Sigmoid colon (tissue), 7 donors: Measurements from ENCODE around the gene PSMA6. TPM values are rescaled to one million over a fixed set of nuclear protein-coding genes. Genes with fewer than 3 reads are reported as not detected.
"Not testable (repeated sequence)": the region's sequence is repeated elsewhere in the genome, so short reads cannot be mapped to it uniquely, and the experiment has no call there.

Experiments used
- DNase-seq: peaks from one replicate; pipeline ENCODE4 v3.0.0-alpha.2; 2019
- H3K27ac ChIP-seq, 4 donors: fragments of 200-600 bp; sonication (generic); one replicate each; pipeline ENCODE4 v1.5.1; 2016 to 2019; ENCODE audit warnings: mild to moderate bottlenecking in 1 of 4
- H3K27me3 ChIP-seq, 3 donors: fragments of 200-600 bp; sonication (generic); one replicate each; pipeline ENCODE4 v1.5.1; 2019; ENCODE audit warnings: mild to moderate bottlenecking in 1 of 3
- H3K36me3 ChIP-seq, 4 donors: fragments of 200-600 bp; sonication (generic); one replicate each; pipeline ENCODE4 v1.5.1; 2016 to 2019
- H3K4me1 ChIP-seq, 4 donors: fragments of 200-600 bp; sonication (generic); one replicate each; pipeline ENCODE4 v1.5.1; 2017 to 2019
- H3K4me3 ChIP-seq, 4 donors: fragments of 200-600 bp; sonication (generic); one replicate each; pipeline ENCODE4 v1.5.1; 2017 to 2019; ENCODE audit warnings: mild to moderate bottlenecking in 2 of 4, moderate library complexity in 1 of 4
- H3K9me3 ChIP-seq, 4 donors: fragments of 200-600 bp in 3 of 4; sonication (generic) in 3 of 4; one replicate each; pipeline versions ENCODE4 v1.5.1 to v1.6.1; 2013 to 2019
- EP300 ChIP-seq, 4 donors: sonication (generic); formaldehyde crosslinking; IDR thresholded peaks; one replicate each; pipeline ENCODE4 v1.6.1; 2017; ENCODE audit warnings: antibody characterized with exemption in 4 of 4
- POLR2A ChIP-seq, 2 donors: fragments of 450-650 bp; IDR thresholded peaks; one replicate each; pipeline ENCODE4 v1.6.1; 2016; ENCODE audit warnings: antibody characterized with exemption in 2 of 2, mild to moderate bottlenecking in 2 of 2, moderate library complexity in 2 of 2
- POLR2AphosphoS5 ChIP-seq, 4 donors: sonication (generic); formaldehyde crosslinking; IDR thresholded peaks; one replicate each; pipeline ENCODE4 v1.6.1; 2017; ENCODE audit warnings: antibody characterized with exemption in 4 of 4
- WGBS, 2 donors: extraction: QIAGEN DNeasy Blood & Tissue Kit; methylation state at CpG; one replicate each; pipeline ENCODE4 v1.1.7; 2013; 5-methylcytosine and 5-hydroxymethylcytosine counted together
- intact Hi-C: fragments of 100-400 bp; cut with DNase I; formaldehyde crosslinking; loops from one replicate; pipeline ENCODE4 v1.15.1; 2023
- polyA plus RNA-seq, 3 donors: library from polyadenylated mRNA; stranded (reverse); fragments of 200-250 nt; gene quantifications; one replicate each; pipeline ENCODE4 v1.2.3, GENCODE V29; 2013
- total RNA-seq, 4 donors: library from RNA; depleted of rRNA; stranded (reverse); fragments of >200 nt; gene quantifications; one replicate each; pipeline ENCODE4 v1.1.0, GENCODE V29; 2016
- TF ChIP-seq, protein P1 (sequence below), 4 experiments: fragments of 450-650 bp in 3 of 4; fragments of 200-600 bp in 1 of 4; IDR thresholded peaks; one replicate each; pipeline ENCODE4 v1.5.1; 2016 to 2019; ENCODE audit warnings: antibody characterized with exemption in 4 of 4, mild to moderate bottlenecking in 3 of 4, moderate library complexity in 2 of 4
- donor health status: healthy with polysubstance abuse.
- donor health status: Bipolar disorder and iron deficiency.
- donor health status: healthy.

The PSMA6 gene
- total and polyA plus RNA-seq, 7 donors, result 104 to 344 (median 203) TPM

DNA sequence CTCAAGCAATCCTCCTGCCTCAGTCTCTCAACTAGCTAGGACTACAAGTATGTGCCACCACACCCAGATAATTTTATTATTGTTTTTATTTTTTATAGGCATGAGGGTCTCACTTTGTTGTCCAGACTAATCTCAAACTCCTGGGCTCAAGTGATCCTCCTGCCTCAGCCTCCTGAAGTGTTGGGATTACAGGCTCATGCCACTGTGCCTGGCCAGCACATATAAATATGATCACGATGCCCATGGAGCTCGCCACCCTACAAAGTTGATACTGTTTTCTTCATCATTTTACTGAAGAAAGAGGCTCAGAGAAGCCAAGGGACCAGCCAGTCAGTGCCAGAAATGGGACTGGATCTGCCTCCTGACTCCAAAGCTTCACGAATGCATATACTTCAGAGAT, 59.3 kb downstream of the PSMA6 start:
- Histone ChIP-seq H3K27me3 (no peaks in the 10 kb centered on the region), H3K4me3 (no peak overlapping the region), H3K4me1 (no peaks in the 10 kb centered on the region), H3K9me3 (no peaks in the 10 kb centered on the region), H3K27ac (no peak overlapping the region), H3K36me3 (no peaks in the 10 kb centered on the region)
- TF ChIP-seq EP300 (IDR thresholded peaks at IDR 0.05) (no peak), POLR2A (IDR thresholded peaks at IDR 0.05) (no peak), POLR2AphosphoS5 (IDR thresholded peaks at IDR 0.05) (no peak)
- TF ChIP-seq, protein P1, sequence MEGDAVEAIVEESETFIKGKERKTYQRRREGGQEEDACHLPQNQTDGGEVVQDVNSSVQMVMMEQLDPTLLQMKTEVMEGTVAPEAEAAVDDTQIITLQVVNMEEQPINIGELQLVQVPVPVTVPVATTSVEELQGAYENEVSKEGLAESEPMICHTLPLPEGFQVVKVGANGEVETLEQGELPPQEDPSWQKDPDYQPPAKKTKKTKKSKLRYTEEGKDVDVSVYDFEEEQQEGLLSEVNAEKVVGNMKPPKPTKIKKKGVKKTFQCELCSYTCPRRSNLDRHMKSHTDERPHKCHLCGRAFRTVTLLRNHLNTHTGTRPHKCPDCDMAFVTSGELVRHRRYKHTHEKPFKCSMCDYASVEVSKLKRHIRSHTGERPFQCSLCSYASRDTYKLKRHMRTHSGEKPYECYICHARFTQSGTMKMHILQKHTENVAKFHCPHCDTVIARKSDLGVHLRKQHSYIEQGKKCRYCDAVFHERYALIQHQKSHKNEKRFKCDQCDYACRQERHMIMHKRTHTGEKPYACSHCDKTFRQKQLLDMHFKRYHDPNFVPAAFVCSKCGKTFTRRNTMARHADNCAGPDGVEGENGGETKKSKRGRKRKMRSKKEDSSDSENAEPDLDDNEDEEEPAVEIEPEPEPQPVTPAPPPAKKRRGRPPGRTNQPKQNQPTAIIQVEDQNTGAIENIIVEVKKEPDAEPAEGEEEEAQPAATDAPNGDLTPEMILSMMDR (IDR thresholded peaks at IDR 0.05), result no peak
- intact Hi-C loops, result no loop called here
- peak; percentile 7 for DNase-seq
- 91 to 96% methylated on average over 3 of the region's 3 CpGs for WGBS, 2 donors

DNA sequence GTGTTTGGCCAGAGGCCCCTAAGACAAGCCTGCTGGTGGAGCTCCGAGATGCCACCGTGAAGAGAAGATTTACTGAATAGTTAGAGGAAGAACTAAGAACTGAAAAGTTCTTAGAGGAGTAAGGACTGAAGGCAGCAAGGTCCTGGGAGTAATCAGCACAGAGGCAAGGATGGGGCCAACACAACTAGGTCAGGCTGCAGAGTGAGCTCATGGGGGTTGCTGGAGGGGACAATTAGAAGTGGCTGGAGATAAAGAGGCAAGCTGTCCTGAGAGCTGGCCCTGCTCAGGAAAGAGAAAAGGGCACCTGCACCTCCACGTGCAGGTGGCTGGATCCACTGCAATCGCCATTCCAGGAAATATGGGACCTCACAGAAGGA, 59.7 kb downstream of the PSMA6 start:
- Histone ChIP-seq H3K4me3 (no peak overlapping the region), H3K27me3 (no peaks in the 10 kb centered on the region), H3K9me3 (no peaks in the 10 kb centered on the region), H3K27ac (peak overlapping the region in 1 of 4 donors; percentile 25), H3K36me3 (no peaks in the 10 kb centered on the region), H3K4me1 (no peaks in the 10 kb centered on the region)
- 63 to 89% methylated on average over 4 of the region's 4 CpGs for WGBS, 2 donors
- intact Hi-C loops, result no loop called here
- TF ChIP-seq EP300 (IDR thresholded peaks at IDR 0.05) (no peak), POLR2A (IDR thresholded peaks at IDR 0.05) (no peak), POLR2AphosphoS5 (IDR thresholded peaks at IDR 0.05) (no peak)
- TF ChIP-seq, protein P1 (IDR thresholded peaks at IDR 0.05), result no peak
- DNase-seq, result no peak

DNA sequence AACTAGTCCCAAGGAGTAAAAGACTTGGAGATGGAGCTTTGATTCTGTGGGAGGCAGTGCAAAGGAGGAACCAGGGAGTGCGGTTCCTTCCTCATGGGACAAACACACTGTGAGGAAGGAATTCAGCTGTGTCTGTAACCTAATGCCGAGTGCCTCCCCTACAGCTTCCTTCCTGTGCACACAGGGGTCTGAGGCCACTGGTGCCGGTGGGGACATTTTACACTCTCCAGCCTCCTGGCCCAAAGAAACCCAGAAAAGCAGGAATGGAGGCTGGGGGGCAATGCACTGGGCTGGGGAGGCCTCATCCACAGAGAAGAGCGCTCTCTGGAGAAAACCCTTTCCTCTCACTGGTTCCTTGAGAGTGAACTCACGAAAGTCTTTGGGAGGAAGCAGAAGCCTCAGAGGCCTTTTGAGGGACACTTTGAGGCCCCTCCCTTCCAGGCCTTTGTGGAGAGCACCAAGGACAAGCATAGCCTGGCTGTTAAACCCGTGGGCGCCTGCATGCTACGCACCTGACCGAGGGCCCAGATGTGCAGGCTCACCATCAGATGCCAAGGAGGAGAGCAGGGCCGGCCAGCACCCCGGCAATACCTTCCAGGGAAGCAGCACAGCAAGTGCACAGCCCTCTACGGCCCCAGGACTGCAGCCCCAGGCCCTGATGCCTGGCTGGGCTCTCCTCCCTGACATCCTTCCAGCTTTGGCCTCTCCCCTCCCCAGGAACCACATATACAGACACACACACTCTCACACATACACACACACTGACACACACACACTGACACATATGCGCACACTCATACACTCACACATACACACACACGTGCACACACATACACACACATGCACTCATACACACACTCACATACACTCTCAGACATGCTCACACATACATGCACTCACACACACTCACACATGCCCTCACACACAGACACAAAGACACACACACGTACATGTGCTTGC, 60.4 kb downstream of the PSMA6 start:
- peak overlapping the region in 2 of 4 donors; percentile 25 to 35 for H3K27ac ChIP-seq
- no peaks in the 10 kb centered on the region for H3K4me1 ChIP-seq
- TF ChIP-seq EP300 (IDR thresholded peaks at IDR 0.05) (no peak), POLR2AphosphoS5 (IDR thresholded peaks at IDR 0.05) (peak in 1 of 4 donors; percentile 37)
- no peaks in the 10 kb centered on the region for H3K36me3 ChIP-seq
- H3K4me3 ChIP-seq, result no peak overlapping the region
- H3K27me3 ChIP-seq, result no peaks in the 10 kb centered on the region
- 70 to 87% methylated on average over 15 of the region's 15 CpGs for WGBS, 2 donors
- no peaks in the 10 kb centered on the region for H3K9me3 ChIP-seq
- peak; percentile 66 for DNase-seq
- intact Hi-C loops, result no loop called here

DNA sequence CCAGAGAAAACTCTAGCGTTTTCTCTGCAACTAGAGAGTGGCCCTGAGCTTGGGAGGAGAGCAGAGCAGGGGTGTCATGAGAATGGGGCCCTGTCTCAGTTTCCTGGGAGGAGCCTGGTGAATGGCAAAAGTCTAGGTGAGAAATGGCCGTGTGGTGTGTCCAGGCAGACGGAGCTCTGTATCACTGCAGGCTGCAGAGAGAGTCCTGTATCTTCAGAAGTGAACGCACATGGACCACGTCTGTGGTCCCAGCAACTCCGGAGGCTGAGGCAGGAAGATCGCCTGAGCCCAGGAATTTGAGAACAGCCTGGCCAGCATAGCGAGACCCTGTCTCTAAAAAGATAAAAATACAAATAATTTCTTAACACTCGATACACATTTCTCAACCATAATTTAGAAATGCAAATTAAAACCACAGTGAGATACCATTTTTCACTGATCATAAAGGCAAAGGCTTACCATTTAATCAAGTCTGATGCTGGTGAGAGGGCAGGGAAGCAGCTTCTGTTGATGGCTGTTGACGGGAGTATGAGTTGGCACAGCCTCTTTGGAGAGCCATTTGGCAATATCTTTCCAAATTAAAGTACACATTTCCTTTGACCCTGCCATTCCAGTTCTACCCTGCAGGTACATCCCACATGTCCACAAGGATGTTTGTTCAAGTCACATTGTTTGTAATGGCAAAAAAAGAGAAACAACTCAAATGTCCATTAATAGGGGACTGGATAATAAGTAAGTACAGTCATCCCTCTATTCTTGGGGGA, 61.4 kb downstream of the PSMA6 start:
- TF ChIP-seq, protein P1 (IDR thresholded peaks at IDR 0.05), result no peak
- TF ChIP-seq POLR2A (IDR thresholded peaks at IDR 0.05) (no peak), EP300 (IDR thresholded peaks at IDR 0.05) (no peak), POLR2AphosphoS5 (IDR thresholded peaks at IDR 0.05) (no peak)
- Histone ChIP-seq H3K27me3 (no peaks in the 10 kb centered on the region), H3K36me3 (no peaks in the 10 kb centered on the region), H3K9me3 (no peaks in the 10 kb centered on the region), H3K4me1 (no peaks in the 10 kb centered on the region), H3K27ac (no peak overlapping the region), H3K4me3 (no peak overlapping the region)
- DNase-seq, result no peak
- WGBS, 2 donors, result 74 to 79% methylated on average over 10 of the region's 10 CpGs
- intact Hi-C loops, result no loop called here

DNA sequence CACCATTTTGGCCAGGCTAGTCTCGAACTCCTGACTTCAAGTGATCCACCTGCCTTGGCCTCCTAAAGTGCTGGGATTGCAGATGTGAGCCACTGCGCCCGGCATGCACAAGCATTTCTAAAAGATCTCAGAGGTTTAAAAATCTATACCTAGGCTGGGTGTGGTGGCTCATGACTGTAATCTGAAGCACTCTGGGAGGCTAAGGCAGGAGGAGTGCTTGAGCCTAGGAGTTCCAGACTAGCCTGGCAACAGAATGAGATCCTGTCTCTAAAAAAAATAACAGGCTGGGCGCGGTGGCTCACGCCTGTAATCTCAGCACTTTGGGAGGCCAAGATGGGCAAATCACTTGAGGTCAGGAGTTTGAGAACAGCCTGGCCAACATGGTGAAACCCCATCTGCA, 63.1 kb downstream of the PSMA6 start:
- DNase-seq, H3K4me1 ChIP-seq, H3K36me3 ChIP-seq, H3K4me3 ChIP-seq, intact Hi-C loops, H3K27ac ChIP-seq, H3K9me3 ChIP-seq, H3K27me3 ChIP-seq: not testable (repeated sequence)
- 80 to 94% methylated on average over 6 of the region's 6 CpGs for WGBS, 2 donors
